Activated B cell treated with CpG ODN at 0.5 μM for 24 hours (primary cell): ENCODE data around the gene ANGEL1. TPM values are rescaled to one million over a fixed set of nuclear protein-coding genes. Genes with fewer than 3 reads are reported as not detected.

ENCODE experiments used
- ATAC-seq: fragments of 200-7000 bp; cut with Tn5 transposase; one replicate; pipeline ENCODE4 v1.10.0; 2021; ENCODE audit warnings: low read depth, mild to moderate bottlenecking, moderate library complexity
- CTCF ChIA-PET: fragments of 350-600 bp; sonication (Branson Sonifier 250); formaldehyde crosslinking; loops from one replicate; lab custom pipeline; 2021; ENCODE audit warnings: antibody characterized with exemption; lab: Charles Lee
- POLR2A ChIA-PET: fragments of 350-600 bp; sonication (Branson Sonifier 250); formaldehyde crosslinking; loops from one replicate; lab custom pipeline; 2021; ENCODE audit warnings: antibody characterized with exemption; lab: Charles Lee
- DNase-seq: peaks from one replicate; pipeline ENCODE4 v3.0.0; 2022
- H3K27ac Mint-ChIP-seq: one replicate; pipeline ENCODE4 v1.8.0; 2020; ENCODE audit warnings: mixed read lengths
- H3K27me3 Mint-ChIP-seq: one replicate; pipeline ENCODE4 v1.8.0; 2021; ENCODE audit warnings: mixed read lengths
- H3K36me3 Mint-ChIP-seq: one replicate; pipeline ENCODE4 v1.8.0; 2021; ENCODE audit warnings: low read depth, mixed read lengths
- H3K4me1 Mint-ChIP-seq: one replicate; pipeline ENCODE4 v1.8.0; 2021; ENCODE audit warnings: mixed read lengths
- H3K4me3 Mint-ChIP-seq: one replicate; pipeline ENCODE4 v1.8.0; 2020; ENCODE audit warnings: mild to moderate bottlenecking, mixed read lengths
- H3K9me3 Mint-ChIP-seq: one replicate; pipeline ENCODE4 v1.8.0; 2020; ENCODE audit warnings: mixed read lengths
- CTCF ChIP-seq: fragments of 200-600 bp; IDR thresholded peaks from one replicate; pipeline ENCODE4 v1.8.0; 2022; ENCODE audit warnings: antibody characterized with exemption, mild to moderate bottlenecking
- intact Hi-C: fragments of 100-400 bp; cut with micrococcal nuclease; formaldehyde crosslinking; loops from one replicate; pipeline ENCODE4 v1.15.1; 2024
- total RNA-seq: library from RNA; stranded (reverse); gene quantifications from 2 replicates; pipeline ENCODE4 v1.2.3, GENCODE V29; 2022

ANGEL1 gene
- total RNA-seq, 1 donor from 2014 or later = 17.9 TPM

DNA sequence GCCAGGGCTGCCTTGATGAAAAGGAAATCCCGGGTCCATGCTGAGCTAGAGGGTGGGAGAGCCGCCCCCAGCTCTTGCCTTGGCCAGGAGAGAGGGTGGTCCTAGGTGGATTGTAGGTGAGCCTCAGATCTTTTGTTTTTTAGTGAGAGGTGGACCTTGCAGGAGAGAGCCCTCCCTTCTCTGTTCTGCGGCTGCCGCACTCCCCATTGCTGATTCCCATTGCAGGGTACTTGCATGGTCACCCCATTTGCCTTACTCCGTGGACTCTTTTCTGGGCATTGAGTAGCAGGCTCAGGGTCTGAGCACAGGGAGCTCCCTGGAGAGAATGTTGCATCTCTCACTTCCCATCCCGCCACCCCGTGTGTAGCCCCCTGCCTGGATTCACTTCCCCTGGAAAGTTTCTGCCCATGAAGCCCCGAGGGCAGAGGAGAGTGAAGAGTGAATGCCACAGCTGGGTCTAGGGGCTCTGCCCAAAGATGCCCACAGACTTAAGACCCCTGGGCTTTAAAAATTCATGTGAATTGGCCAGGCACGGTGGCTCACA, 41.2 kb downstream of the ANGEL1 start:
- peaks cover 18% of the 10 kb centered on the region for H3K4me1 Mint-ChIP-seq
- peaks cover 12% of the 10 kb centered on the region for H3K27me3 Mint-ChIP-seq
- intact Hi-C loops = no loop called here
- H3K36me3 Mint-ChIP-seq = no peaks in the 10 kb centered on the region
- ChIA-PET POLR2A (no interaction called here), CTCF (interaction anchor here (1.2 to 1.5 kb wide), 2 partner anchors 13 to 62 kb away, joined by 3 to 4 read pairs; no protein-coding TSS in a partner anchor)
- ATAC-seq (no peak), DNase-seq (no peak)
- no peaks in the 10 kb centered on the region for H3K9me3 Mint-ChIP-seq
- no peak overlapping the region for H3K27ac Mint-ChIP-seq
- TF ChIP-seq CTCF = no peak
- no peak overlapping the region for H3K4me3 Mint-ChIP-seq

DNA sequence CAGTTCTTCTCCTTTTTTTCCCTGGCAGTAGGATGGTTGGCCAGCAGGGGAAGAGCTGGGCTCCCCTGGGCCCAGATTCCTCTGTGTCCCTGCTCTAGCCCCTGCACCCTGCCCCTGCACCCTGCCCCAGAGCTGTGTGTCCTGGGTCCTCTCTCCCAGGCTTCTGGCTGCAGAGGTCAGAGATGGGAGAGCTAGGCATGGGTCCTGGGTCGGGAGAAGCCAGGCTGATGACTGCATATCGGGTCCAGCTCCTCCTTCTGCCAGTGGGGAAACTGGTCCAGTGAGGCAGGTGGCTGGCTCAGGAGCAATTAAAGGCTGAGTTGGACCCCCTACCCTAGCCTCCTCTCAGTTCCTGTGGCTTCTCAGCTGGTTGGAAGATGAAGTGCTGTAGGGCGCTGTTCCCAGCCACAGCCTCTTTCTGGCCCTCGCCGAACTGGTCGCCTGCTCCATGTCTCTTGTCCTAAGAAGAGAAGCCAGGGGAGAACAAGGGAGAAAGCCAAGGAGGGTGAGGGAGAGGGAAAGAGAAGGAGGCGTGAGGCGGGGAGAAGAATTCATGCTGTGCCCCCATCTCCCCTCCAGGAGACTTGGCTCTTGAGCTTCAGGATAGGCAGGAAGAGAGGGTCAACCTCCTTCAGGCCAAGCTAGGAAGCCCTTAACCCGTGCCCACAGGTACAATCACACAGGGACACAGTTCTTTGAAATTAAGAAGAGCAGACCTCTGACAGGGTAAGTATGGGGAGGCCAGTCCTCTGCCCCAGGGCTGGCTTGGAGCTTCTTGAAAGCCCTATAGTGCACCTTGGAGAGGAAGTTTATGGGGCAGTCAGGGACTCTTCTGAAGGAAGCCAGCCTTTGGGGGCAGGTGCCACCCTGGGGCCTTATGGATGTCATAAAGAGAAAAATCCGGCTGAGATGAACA, 41.9 kb downstream of the ANGEL1 start:
- ATAC-seq (no peak), DNase-seq (no peak)
- no peak overlapping the region for H3K27ac Mint-ChIP-seq
- no peaks in the 10 kb centered on the region for H3K36me3 Mint-ChIP-seq
- intact Hi-C loops = no loop called here
- no peaks in the 10 kb centered on the region for H3K9me3 Mint-ChIP-seq
- peaks cover 18% of the 10 kb centered on the region for H3K4me1 Mint-ChIP-seq
- peaks cover 13% of the 10 kb centered on the region for H3K27me3 Mint-ChIP-seq
- CTCF ChIA-PET = interaction anchor here (1.5 kb wide), 1 partner anchor 61 kb away, joined by 4 read pairs; no protein-coding TSS in a partner anchor
- H3K4me3 Mint-ChIP-seq = no peak overlapping the region
- POLR2A ChIA-PET = no interaction called here
- TF ChIP-seq CTCF = no peak

DNA sequence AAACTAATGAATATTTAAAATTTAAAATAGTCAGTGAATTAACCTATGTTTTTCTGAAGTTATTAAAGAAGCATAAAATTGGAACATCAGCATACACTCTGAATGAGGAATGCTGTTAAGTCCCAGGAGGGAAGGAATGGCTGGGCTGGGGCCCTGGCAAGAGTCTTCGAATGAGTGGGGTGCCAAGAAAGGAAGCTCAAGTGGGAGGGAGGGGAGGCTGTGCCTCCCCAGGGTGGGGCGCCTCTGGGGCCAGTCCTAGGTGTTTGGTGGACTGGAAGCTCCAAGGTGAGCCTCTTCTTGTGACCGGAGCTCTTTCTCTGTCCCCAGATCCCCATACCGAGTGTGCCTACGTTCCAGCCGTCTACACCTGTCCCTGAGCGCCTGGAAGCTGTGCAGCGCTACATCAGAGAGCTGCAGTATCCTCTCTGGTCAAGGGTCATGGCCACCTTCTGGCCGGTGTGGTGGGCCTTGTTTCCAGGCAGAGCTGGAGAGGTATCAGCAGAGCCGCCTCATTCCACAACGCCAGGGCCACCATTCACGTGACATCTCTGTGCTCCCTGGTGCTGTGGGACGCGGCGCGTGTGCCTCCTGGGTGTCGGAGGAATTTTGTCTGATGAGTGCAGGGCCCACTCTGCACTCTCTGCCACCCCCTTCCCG, 42.9 kb downstream of the ANGEL1 start:
- CTCF ChIA-PET = no interaction called here
- ATAC-seq = no peak
- no peak for TF ChIP-seq CTCF
- peaks cover 18% of the 10 kb centered on the region for H3K27me3 Mint-ChIP-seq
- no peaks in the 10 kb centered on the region for H3K36me3 Mint-ChIP-seq
- DNase-seq = no peak
- H3K27ac Mint-ChIP-seq = no peak overlapping the region
- POLR2A ChIA-PET = no interaction called here
- peaks cover 18% of the 10 kb centered on the region for H3K4me1 Mint-ChIP-seq
- intact Hi-C loops = no loop called here
- no peaks in the 10 kb centered on the region for H3K9me3 Mint-ChIP-seq
- no peak overlapping the region for H3K4me3 Mint-ChIP-seq

DNA sequence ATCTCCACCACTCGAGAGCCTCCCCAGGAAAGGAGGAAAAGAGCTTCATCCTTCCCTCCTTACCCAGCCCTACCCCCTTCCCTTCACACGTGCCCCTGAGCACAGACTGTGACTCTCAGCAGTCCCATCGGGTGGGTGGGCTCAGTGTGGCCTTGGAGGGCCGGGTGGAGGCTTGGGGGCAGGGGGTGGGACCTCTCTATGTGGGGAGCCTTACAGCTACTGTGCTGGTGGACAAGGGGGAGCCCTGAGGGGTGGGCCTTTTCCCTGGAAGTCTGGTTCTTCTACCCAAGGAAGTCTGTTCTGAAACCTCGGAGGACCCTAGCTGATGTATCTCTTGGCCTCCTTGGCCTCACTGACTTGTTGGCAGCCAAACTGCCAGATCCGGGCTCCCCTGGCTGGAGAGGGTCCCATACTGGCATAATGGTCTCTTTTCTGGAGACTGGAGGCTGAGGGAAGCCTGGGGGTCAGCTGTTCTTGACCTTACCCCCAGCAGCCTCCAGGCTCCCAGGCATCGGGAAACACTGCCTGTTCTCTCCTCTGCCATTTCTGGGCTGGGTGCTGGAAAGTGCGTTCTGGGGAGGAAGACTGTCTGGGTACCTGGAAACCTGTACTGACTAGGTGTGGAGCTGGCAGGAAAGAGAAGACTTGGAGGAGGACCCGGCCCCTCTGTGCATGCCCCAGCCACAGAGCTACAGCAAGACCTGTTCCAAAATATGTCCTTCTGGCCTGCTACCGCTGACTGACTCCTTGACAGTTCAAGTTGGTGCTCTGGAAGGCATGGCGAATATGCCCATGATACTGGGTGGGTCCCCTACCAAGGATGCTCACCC, 43.8 kb downstream of the ANGEL1 start:
- Mint-ChIP-seq H3K27me3 (peaks cover 18% of the 10 kb centered on the region), H3K36me3 (no peaks in the 10 kb centered on the region), H3K9me3 (no peaks in the 10 kb centered on the region), H3K27ac (peak overlapping the region; percentile 56), H3K4me1 (peaks cover 18% of the 10 kb centered on the region), H3K4me3 (no peak overlapping the region)
- DNase-seq = no peak
- intact Hi-C loops = no loop called here
- POLR2A ChIA-PET = interaction anchor here (1.2 kb wide), 1 partner anchor 44 kb away, joined by 5 read pairs; the partner anchor contains the start of gene ANGEL1
- CTCF ChIA-PET = no interaction called here
- ATAC-seq = peak; percentile 13
- TF ChIP-seq CTCF = no peak
